Esophagus squamous epithelium (tissue), 5 donors: ENCODE results near the gene CALM1. TPM values are rescaled to one million over a fixed set of nuclear protein-coding genes. Genes with fewer than 3 reads are reported as not detected.

Experiments
- DNase-seq: peaks from one replicate; lab custom pipeline; 2025; lab: John Stamatoyannopoulos, UW
- H3K27ac ChIP-seq, 4 donors: fragments of 200-600 bp; sonication (generic); one replicate each; pipeline ENCODE4 v1.5.1; 2016 to 2019; ENCODE audit warnings: mild to moderate bottlenecking in 1 of 4
- H3K27me3 ChIP-seq, 4 donors: fragments of 200-600 bp; sonication (generic); 1 replicate in 3 of 4; 2 replicates in 1 of 4; pipeline versions ENCODE4 v1.5.1 to v1.6.0; 2017 to 2021; ENCODE audit warnings: antibody characterized with exemption in 1 of 4
- H3K36me3 ChIP-seq, 3 donors: fragments of 200-600 bp; sonication (generic); one replicate each; pipeline ENCODE4 v1.5.1; 2016 to 2019
- H3K4me1 ChIP-seq, 3 donors: fragments of 200-600 bp; sonication (generic); one replicate each; pipeline ENCODE4 v1.5.1; 2017 to 2019
- H3K4me3 ChIP-seq, 4 donors: fragments of 200-600 bp; sonication (generic); 1 replicate in 3 of 4; 2 replicates in 1 of 4; pipeline ENCODE4 v1.5.1; 2016 to 2019; ENCODE audit warnings: mild to moderate bottlenecking in 2 of 4, moderate library complexity in 1 of 4
- H3K9me3 ChIP-seq, 3 donors: fragments of 200-600 bp; sonication (generic); one replicate each; pipeline ENCODE4 v1.5.1; 2016 to 2019
- CTCF ChIP-seq, 6 experiments: fragments of 450-650 bp in 4 of 6; fragments of 200-600 bp in 2 of 6; sonication (generic) in 2 of 6; IDR thresholded peaks; one replicate each; pipeline ENCODE4 v1.5.1; 2016 to 2019; ENCODE audit warnings: antibody characterized with exemption in 6 of 6, mild to moderate bottlenecking in 4 of 6, moderate library complexity in 4 of 6
- POLR2A ChIP-seq, 4 donors: fragments of 450-650 bp; IDR thresholded peaks; one replicate each; pipeline ENCODE4 v1.6.1; 2017; ENCODE audit warnings: antibody characterized with exemption in 4 of 4, mild to moderate bottlenecking in 4 of 4, moderate library complexity in 3 of 4
- WGBS, 2 donors: methylation state at CpG; one replicate each; pipeline ENCODE4 v1.1.5; 2018; 5-methylcytosine and 5-hydroxymethylcytosine counted together
- intact Hi-C: fragments of 100-400 bp; cut with DNase I; formaldehyde crosslinking; loops from one replicate; pipeline ENCODE4 v1.15.0; 2022
- total RNA-seq, 4 donors: library from RNA; depleted of rRNA; stranded (reverse); fragments of >200 nt; gene quantifications; one replicate each; pipeline ENCODE4 v1.1.0, GENCODE V29; 2016
- donor health status: DM: yes; HTN: yes; CAD: no.

CALM1 gene
- total RNA-seq, 4 donors from 2014 or later = 329 to 554 (median 426) TPM

DNA sequence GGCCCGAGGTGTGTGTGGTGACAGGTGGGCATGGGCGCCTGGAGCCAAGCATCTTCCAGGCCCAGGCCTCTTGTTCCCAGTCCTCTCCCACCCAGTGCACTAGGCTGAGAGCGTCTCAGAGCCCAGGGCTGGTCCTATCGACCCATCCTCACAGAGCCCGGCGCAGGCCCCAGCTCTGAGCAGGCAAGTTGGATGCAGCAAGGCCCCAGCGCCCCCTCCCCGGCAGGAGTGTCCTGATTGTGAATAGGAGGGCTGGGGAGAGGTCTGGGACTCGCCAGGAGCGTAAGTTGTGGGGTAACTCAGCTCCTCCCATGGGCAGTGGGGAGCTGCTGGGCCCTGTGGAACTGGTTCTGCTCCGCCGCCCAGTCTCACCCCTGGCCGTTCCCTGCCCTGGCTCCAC, 26.3 kb downstream of the CALM1 start:
- Histone ChIP-seq H3K4me1 (peaks cover 0 to 39% (median 12%) of the 10 kb centered on the region in 3 donors), H3K9me3 (no peaks in the 10 kb centered on the region), H3K27me3 (no peaks in the 10 kb centered on the region), H3K4me3 (no peak overlapping the region), H3K36me3 (no peaks in the 10 kb centered on the region), H3K27ac (peak overlapping the region in 2 of 4 donors; percentile 20 to 22)
- no peak for DNase-seq
- intact Hi-C loops = no loop called here
- 83% methylated on average over 7 of the region's 13 CpGs; no CpG with 5 or more reads in 1 of the 2 donors for WGBS, 2 donors
- TF ChIP-seq POLR2A (IDR thresholded peaks at IDR 0.05) (no peak), CTCF (IDR thresholded peaks at IDR 0.05) (no peak)

GRCh38 chr14:90424075-90424474, 27.2 kb downstream of the CALM1 start:
- DNase-seq = no peak
- no peak overlapping the region for H3K4me3 ChIP-seq
- intact Hi-C loops = no loop called here
- no peaks in the 10 kb centered on the region for H3K36me3 ChIP-seq
- peaks cover 0 to 30% (median 6%) of the 10 kb centered on the region in 3 donors for H3K4me1 ChIP-seq
- TF ChIP-seq CTCF (IDR thresholded peaks at IDR 0.05) (no peak), POLR2A (IDR thresholded peaks at IDR 0.05) (no peak)
- 80 to 86% methylated on average over 2 to 5 of the region's 6 CpGs for WGBS, 2 donors
- H3K27me3 ChIP-seq = no peaks in the 10 kb centered on the region
- no peak overlapping the region for H3K27ac ChIP-seq
- H3K9me3 ChIP-seq = no peaks in the 10 kb centered on the region

DNA sequence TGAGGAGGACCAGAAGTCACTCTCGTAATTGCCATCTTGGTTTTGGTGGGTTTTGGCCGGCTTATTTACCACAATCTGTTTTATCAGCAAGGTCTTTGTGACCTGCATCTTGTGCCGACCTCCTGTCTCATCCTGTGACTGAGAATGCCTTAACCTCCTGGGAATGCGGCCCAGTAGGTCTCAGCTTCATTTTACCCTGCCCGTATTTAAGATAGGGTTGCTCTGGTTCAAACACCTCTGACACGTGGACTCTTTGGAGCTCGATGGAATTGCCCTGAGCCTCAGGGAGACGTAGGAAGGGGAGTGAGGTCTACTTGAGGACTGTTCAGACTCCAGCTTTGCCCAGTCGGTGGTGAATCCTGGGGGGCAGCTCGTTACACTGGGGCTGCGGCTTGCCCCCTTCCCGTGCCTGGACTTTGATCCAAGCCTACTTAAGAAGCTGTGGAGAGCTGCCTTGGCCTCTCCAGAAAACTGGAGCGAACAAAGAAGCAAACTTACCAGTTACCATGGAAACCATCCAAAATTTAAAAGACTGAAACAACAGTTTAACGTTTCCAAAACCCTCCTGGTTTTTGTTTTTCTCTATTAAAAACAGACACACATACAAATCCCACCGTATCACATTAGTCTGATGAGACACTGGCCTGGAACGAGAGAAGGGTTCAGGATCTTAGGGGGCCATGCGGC, 28.0 kb downstream of the CALM1 start:
- WGBS, 2 donors = 78 to 83% methylated on average over 11 to 14 of the region's 17 CpGs
- intact Hi-C loops = no loop called here
- H3K4me3 ChIP-seq = no peak overlapping the region
- TF ChIP-seq CTCF (IDR thresholded peaks at IDR 0.05) (no peak), POLR2A (IDR thresholded peaks at IDR 0.05) (no peak)
- H3K27ac ChIP-seq = no peak overlapping the region
- H3K4me1 ChIP-seq = peaks cover 0 to 22% (median 0%) of the 10 kb centered on the region in 3 donors
- no peaks in the 10 kb centered on the region for H3K27me3 ChIP-seq
- H3K9me3 ChIP-seq = no peaks in the 10 kb centered on the region
- no peak for DNase-seq
- H3K36me3 ChIP-seq = no peaks in the 10 kb centered on the region

DNA sequence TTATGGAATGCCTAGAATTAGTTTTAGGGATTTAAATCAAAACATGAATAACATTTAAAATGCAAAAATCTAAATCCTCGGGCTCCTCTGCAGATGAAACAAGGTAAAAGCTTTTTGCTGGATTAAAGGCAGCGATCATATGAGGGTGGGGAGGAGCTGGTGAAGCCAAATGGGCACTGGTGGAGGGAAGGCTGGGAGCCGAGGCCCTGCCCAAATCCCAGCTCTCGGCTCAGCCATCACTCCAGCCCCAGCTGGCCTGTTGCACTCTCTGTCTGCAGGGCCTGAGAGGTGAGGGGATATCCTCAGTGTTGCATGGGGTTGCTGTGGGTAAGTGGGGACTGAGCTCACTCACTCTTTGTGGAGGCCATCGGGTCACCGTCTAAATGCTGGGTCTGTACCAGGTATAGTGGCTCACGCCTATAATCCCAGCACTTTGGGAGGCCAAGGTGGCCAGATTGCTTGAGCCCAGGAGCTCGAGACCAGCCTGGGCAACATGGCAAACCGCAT, 28.6 kb downstream of the CALM1 start:
- no peak for DNase-seq
- Histone ChIP-seq H3K4me3 (no peak overlapping the region), H3K4me1 (peaks cover 0 to 22% (median 0%) of the 10 kb centered on the region in 3 donors), H3K27ac (no peak overlapping the region), H3K9me3 (no peaks in the 10 kb centered on the region), H3K27me3 (no peaks in the 10 kb centered on the region), H3K36me3 (no peaks in the 10 kb centered on the region)
- WGBS, 2 donors = 82 to 86% methylated on average over 6 to 9 of the region's 9 CpGs
- intact Hi-C loops = no loop called here
- TF ChIP-seq CTCF (IDR thresholded peaks at IDR 0.05) (no peak), POLR2A (IDR thresholded peaks at IDR 0.05) (no peak)

DNA sequence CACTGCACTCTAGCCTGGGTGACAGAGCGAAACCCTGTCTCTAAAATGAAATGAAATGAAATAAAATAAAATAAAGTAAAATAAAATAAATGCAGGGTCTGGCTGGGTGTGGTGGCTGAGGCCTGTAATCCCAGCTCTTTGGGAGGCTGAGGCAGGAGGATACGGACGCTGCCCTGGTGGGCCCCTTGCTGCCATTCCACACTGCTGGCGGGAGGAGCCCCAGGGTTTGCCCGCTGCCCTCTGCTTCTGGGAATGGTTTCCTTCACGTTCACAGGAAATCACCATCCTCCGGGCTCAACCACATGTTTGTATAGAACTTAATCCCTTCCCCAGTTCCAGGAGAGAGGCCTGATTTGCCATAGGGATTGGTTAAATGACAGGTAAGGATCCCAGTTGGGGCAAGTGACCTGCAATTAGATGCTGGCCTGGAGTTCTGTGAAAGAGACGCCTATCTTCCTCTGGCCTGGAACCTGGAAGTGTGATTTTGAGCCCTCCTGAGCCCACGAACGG, 29.3 kb downstream of the CALM1 start:
- Histone ChIP-seq H3K27me3 (no peaks in the 10 kb centered on the region), H3K9me3 (no peaks in the 10 kb centered on the region), H3K4me3 (no peak overlapping the region), H3K4me1 (peaks cover 0 to 22% (median 0%) of the 10 kb centered on the region in 3 donors), H3K36me3 (no peaks in the 10 kb centered on the region), H3K27ac (no peak overlapping the region)
- intact Hi-C loops = no loop called here
- no peak for TF ChIP-seq POLR2A (IDR thresholded peaks at IDR 0.05)
- no peak for DNase-seq
- 77 to 92% methylated on average over 10 of the region's 10 CpGs for WGBS, 2 donors
